ENCODE results near the gene IP6K2.

IP6K2 gene

DNA sequence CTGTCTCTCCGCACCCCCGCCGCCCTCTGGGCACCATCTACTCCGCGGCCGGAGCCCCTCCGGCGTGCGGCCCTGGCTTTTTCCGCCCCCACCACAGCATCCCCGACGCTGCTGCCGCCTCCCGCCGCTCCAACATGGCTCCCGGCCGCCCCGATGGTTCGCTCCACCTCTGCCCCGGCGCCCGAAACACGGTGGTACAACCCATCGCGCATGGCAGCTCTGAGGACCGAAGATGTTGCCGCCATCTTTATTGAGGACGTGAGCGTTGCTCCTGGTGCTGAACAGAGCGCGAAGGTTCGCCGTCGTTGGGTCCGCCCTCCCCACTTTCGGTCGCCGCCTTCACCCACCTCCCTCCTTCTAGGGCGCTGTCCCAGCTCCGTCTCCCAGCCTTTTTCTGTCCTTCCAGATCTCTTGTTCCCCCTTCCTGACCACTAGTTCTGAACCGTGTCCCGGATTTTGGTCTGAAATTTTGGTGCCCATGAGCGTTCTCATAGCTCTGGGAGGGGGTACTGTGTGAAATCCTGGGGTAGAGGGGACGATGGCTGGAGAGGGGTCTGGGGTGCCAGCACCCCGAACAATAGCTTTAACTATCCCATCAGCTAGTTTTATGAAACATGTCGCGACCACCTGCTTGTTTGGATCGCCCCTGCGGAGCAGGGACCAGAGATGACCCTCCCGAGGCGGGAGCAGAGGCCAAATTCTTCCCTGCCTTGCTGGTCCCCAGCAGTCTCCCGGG is 54.1 kb downstream of the IP6K2 start, which contains the start of gene CELSR3:
Gene CELSR3 (minus strand): TSS at position 134 of the 736 bp plus-strand sequence. CDS start 252 bp downstream, outside the sequence.
- peak; percentile 63 to 73 for DNase-seq

- DNase-seq, result no peak
These were observed 54.8 kb downstream of the IP6K2 start for GRCh38 chr3:48662145-48662752.

- peak; percentile 61 to 74 for DNase-seq
These were observed 55.4 kb downstream of the IP6K2 start for GRCh38 chr3:48661501-48662144.

DNA sequence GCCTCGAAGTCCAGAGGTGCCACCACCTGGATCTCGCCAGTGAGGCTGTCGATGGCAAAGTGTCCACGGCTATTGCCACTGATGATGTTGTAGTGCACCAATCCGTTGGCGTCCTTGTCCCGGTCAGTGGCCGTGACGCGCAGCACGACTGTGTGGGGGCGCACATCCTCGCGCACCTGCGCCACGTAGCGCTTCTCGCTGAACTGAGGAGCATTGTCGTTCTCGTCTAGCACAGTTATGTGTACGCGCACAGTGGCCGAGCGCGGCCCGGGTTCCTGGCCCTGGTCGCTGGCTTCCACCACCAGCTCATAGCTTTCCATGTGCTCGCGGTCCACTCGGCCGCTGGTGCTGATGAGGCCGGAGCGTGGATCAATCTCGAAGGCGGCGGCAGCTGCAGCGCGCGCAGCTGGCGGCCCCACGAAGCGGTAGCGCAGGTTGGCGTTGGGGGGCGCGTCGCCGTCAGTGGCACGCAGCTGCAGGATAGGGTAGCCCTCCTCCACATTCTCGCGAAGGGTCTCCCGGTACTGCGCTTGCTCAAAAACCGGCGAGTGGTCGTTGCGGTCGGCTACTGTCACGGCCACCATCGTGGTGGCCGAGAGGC is 56.1 kb downstream of the IP6K2 start:
- no peak for DNase-seq

DNA sequence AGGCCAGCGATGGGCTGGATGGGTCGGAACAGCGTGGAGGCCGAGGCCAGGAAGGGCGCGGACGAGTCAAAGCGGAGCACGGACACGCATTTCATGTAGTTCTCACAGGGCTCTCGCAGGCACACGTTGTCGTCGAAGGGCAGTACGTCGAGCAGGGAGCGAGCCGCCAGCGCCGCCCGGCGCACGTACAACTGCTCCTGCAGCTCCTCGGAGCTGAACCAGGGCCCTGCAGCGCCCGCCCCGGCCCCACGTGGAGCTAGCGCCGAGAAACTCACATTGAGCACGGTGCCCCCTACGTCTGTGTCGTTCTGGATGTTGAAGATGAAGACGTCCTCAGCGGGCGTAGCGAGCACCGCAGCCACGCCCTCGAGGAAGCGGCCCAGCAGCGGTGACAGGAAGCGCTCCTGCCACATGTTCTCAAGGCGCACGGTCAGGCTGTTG is 60.2 kb downstream of the IP6K2 start:
- peak; percentile 37 to 46 for DNase-seq

GRCh38 chr3:48656061-48656840 is 60.8 kb downstream of the IP6K2 start:
- DNase-seq, result peak; percentile 86 to 88

GRCh38 chr3:48655606-48656005 is 61.4 kb downstream of the IP6K2 start:
- DNase-seq, result peak; percentile 51 to 62

DNA sequence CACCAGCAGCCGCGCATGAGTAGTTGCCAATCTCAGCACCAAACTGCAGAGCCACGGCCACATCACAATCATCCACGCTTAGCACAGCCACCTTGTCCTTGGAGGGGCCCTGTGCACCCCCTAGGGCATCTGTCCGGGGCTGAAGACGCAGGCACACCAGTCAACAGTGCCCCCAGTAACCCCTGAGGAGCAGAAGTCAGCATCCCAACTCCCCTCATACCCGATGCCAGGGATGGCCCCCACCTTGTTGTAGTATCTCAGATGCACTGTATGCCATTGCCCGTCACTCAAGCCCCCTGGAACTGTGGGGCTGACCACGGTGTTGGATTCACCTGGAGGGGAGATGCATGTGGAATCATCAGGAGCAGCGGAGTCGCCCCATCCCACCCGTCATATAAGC is 62.0 kb downstream of the IP6K2 start:
- no peak for DNase-seq

DNA sequence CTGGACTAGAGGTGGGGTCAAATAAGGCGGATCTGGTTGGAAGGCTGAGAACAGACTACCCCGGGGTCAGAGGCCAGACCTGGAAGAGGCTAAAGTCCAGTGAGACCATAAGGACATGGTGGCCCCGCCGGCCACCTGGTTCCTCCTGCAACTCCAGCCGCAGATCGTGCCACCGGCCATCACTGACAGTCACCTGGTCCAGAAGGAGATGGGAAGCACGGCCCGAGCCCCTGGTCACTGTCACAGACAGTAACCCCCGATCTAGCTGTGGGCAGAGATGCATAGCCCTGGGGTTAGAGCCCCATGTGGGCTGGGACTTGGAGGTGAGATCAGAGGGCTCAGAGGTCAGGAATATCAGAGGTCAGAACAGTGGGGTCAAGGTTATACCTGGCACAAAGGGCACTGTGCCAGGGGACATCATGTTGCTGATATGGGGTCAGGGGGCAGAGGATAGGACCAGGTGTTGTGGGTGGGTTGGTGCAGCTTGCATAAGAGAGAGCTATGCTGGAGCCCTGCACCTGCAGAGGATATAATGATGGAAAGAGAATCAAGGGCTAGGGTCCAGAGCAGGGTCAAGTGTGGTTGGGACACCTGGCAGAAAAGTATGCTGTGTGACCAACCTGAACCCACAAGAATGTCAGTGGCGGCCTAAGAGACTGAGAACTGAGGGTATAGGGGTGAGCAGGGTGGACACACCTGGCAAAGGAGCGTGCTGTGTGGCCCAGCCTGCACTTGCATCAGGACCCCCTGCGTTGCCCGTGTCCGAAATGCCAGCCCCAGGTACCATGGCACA is 63.9 kb downstream of the IP6K2 start:
- DNase-seq, result no peak

- DNase-seq, result no peak
These were observed 65.2 kb downstream of the IP6K2 start for GRCh38 chr3:48651771-48652170.

DNA sequence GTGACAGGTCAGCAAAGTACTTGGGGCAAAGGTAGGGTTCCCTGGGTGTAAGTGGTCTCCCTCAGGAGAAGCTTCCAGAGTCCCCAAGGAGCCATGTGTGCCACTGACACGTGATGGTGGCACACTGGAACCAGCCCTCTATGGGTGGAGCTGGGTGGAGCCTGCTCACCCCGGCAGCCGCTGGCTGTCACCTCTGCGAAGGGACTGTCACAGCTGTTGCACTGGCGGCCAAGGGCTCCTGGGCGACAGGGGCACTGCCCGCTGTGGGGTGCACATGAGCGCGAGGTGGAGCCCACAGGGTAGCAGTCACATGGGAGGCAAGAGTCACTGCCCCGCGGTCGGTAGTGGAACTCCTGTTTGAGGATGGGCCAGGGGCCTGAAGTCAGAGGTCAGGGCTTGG is 66.3 kb downstream of the IP6K2 start:
- no peak for DNase-seq

- DNase-seq, result no peak
These were observed 68.7 kb downstream of the IP6K2 start for GRCh38 chr3:48648188-48648850.

GRCh38 chr3:48647714-48648113 is 69.3 kb downstream of the IP6K2 start:
- DNase-seq, result no peak

DNA sequence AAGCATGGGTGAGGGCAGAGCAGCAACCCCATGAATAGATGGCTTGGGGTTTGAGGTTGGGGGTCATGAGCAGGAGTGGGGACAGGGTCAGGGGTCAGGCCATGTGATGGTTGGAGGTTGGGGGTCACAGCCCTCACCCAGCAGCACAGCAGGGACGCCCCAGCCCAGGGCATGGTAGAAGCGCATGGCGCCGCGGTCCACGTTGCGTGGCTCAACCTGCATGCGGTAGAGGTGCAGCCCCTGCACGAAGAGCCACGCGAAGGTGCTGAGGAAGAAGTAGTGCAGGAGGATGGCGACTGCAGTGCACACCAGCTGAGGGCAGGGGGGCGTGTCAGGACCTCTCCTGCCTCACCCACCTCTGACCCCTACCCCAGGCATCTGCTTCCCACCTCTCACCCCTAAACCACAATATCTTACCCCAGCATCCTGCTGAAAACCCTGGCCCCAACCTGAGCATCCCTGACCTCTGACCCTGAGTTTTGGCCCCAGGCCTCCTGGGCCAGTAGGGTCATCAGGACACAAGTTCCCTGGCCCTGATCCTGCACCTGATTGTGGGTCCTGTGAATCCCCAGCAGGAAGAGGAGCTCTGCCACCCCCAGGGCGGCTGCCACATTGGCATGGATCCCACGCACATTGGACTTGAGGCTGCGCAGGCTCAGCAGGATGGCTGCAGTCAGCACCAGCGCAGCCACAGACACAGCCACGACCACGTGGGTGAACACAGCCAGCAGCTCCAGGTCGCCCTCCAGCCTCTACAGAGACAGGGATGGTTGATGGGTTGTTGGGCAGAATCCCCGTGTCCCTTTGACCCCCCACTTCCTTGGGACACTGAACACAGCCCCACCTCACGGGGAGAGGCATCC is 71.9 kb downstream of the IP6K2 start:
- DNase-seq, result no peak

GRCh38 chr3:48642605-48643004 is 74.4 kb downstream of the IP6K2 start:
- DNase-seq, result no peak

GRCh38 chr3:48641396-48641795 is 75.6 kb downstream of the IP6K2 start:
- no peak for DNase-seq

- DNase-seq, result no peak
These were observed 76.9 kb downstream of the IP6K2 start for GRCh38 chr3:48639944-48640606.

Measured in CD4-positive, alpha-beta T cell treated with Interleukin-1 beta for 1 hour (primary cell).